Fibroblast of lung (primary cell): ENCODE results near the gene ZNF710. TPM values are rescaled to one million over a fixed set of nuclear protein-coding genes. Genes with fewer than 3 reads are reported as not detected.

Source experiments
- DNase-seq, 2 donors: peaks; one replicate each; pipeline versions ENCODE4 v3.0.0 to v3.0.0-alpha.2; 2010; ENCODE audit warnings: low read depth in 2 of 2
- H2AFZ ChIP-seq: 2 replicates; pipeline ENCODE4 v1.5.1; 2012; ENCODE audit warnings: low read length, control low read depth, inconsistent platforms
- H3K27ac ChIP-seq: 2 replicates; pipeline ENCODE4 v1.5.1; 2011; ENCODE audit warnings: low read length, control low read depth; ENCODE audit not compliant: insufficient read depth
- H3K27me3 ChIP-seq: 2 replicates; pipeline ENCODE4 v1.5.1; 2011; ENCODE audit warnings: mild to moderate bottlenecking, low read length; ENCODE audit not compliant: control insufficient read depth, insufficient read depth
- H3K36me3 ChIP-seq: 2 replicates; pipeline ENCODE4 v1.5.1; 2011; ENCODE audit warnings: low read length; ENCODE audit not compliant: control insufficient read depth, insufficient read depth
- H3K4me1 ChIP-seq: 2 replicates; pipeline ENCODE4 v1.5.1; 2011; ENCODE audit warnings: low read length; ENCODE audit not compliant: control insufficient read depth, insufficient read depth; ENCODE audit errors: extremely low read depth
- H3K4me2 ChIP-seq: 2 replicates; pipeline ENCODE4 v1.5.1; 2011; ENCODE audit warnings: low read length, control low read depth; ENCODE audit not compliant: insufficient read depth; ENCODE audit errors: extremely low read depth
- H3K4me3 ChIP-seq, 4 experiments: fragments of 200-600 bp in 1 of 4; sonication (generic) in 1 of 4; replicated peaks in 1 of 4; 2 replicates each; pipeline ENCODE4 v1.5.1; 2011 to 2016; ENCODE audit warnings: low read length in 4 of 4, low read depth in 3 of 4, mild to moderate bottlenecking in 3 of 4, control low read depth in 2 of 4, inconsistent platforms in 1 of 4, mixed read lengths in 1 of 4; ENCODE audit not compliant: insufficient read depth in 1 of 4; ENCODE audit errors: control extremely low read depth in 1 of 4
- H3K79me2 ChIP-seq: 2 replicates; pipeline ENCODE4 v1.5.1; 2012; ENCODE audit warnings: mild to moderate bottlenecking, low read length, inconsistent platforms; ENCODE audit not compliant: control insufficient read depth, insufficient read depth
- H3K9ac ChIP-seq: 2 replicates; pipeline ENCODE4 v1.5.1; 2011; ENCODE audit warnings: mild to moderate bottlenecking, low read length, control low read depth; ENCODE audit not compliant: insufficient read depth
- H3K9me3 ChIP-seq: 2 replicates; pipeline ENCODE4 v1.5.1; 2012; ENCODE audit warnings: low read depth, low read length; ENCODE audit not compliant: control insufficient read depth, insufficient read depth
- H4K20me1 ChIP-seq: 2 replicates; pipeline ENCODE4 v1.5.1; 2011; ENCODE audit warnings: low read length; ENCODE audit not compliant: control insufficient read depth, insufficient read depth; ENCODE audit errors: extremely low read depth
- EZH2 ChIP-seq: IDR thresholded peaks from 2 replicates; pipeline ENCODE4 v1.5.1; 2012; ENCODE audit warnings: low read length, control low read depth, mild to moderate bottlenecking; ENCODE audit errors: missing control alignments
- polyA plus RNA-seq, 2 donors: library from polyadenylated mRNA; depleted of rRNA in 1 of 2; stranded (reverse) in 1 of 2; unstranded in 1 of 2; fragments of >200 nt; gene quantifications; 2 replicates each; pipeline ENCODE4 v1.2.1, GENCODE V29; 2011 to 2012; ENCODE audit warnings: missing spikeins in 1 of 2
- total RNA-seq: library from RNA; depleted of rRNA; stranded (reverse); fragments of >200 nt; gene quantifications from 2 replicates; pipeline ENCODE4 v1.2.1, GENCODE V29; 2014
- TF ChIP-seq, protein P1 (sequence below), 2 donors: IDR thresholded peaks in 1 of 2; conservative IDR thresholded peaks in 1 of 2; 1 replicate in 1 of 2; 2 replicates in 1 of 2; pipeline ENCODE4 v1.5.1; 2011 to 2012; ENCODE audit warnings: low read length in 2 of 2, control low read depth in 1 of 2, inconsistent platforms in 1 of 2, low read depth in 1 of 2, mild to moderate bottlenecking in 1 of 2

ZNF710 gene
- total and polyA plus RNA-seq, 2 donors (not counting 1 experiment from before 2014, with no cell fraction given) = 2.1 to 9.4 TPM

GRCh38 chr15:90064911-90065681 is 64.0 kb downstream of the ZNF710 start:
- H2AFZ ChIP-seq = no peak overlapping the region

GRCh38 chr15:90065682-90066049 is 64.5 kb downstream of the ZNF710 start:
- H3K36me3 ChIP-seq = peaks cover 5% of the 10 kb centered on the region
- H4K20me1 ChIP-seq = no peaks in the 10 kb centered on the region
- no peaks in the 10 kb centered on the region for H3K9me3 ChIP-seq
- H3K9ac ChIP-seq = no peak overlapping the region
- TF ChIP-seq EZH2 = no peak
- TF ChIP-seq, protein P1, sequence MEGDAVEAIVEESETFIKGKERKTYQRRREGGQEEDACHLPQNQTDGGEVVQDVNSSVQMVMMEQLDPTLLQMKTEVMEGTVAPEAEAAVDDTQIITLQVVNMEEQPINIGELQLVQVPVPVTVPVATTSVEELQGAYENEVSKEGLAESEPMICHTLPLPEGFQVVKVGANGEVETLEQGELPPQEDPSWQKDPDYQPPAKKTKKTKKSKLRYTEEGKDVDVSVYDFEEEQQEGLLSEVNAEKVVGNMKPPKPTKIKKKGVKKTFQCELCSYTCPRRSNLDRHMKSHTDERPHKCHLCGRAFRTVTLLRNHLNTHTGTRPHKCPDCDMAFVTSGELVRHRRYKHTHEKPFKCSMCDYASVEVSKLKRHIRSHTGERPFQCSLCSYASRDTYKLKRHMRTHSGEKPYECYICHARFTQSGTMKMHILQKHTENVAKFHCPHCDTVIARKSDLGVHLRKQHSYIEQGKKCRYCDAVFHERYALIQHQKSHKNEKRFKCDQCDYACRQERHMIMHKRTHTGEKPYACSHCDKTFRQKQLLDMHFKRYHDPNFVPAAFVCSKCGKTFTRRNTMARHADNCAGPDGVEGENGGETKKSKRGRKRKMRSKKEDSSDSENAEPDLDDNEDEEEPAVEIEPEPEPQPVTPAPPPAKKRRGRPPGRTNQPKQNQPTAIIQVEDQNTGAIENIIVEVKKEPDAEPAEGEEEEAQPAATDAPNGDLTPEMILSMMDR (conservative IDR thresholded peaks at IDR 0.05 in 1 of 2, IDR thresholded peaks at IDR 0.05 in 1 of 2; ENCODE audit: low read depth in 1 of 2, low read length in 2 of 2) = no peak
- no peaks in the 10 kb centered on the region for H3K27me3 ChIP-seq
- no peaks in the 10 kb centered on the region for H3K79me2 ChIP-seq
- H3K4me3 ChIP-seq = no peak overlapping the region
- H3K4me1 ChIP-seq = no peaks in the 10 kb centered on the region
- H3K4me2 ChIP-seq = no peak overlapping the region
- no peak for DNase-seq
- H2AFZ ChIP-seq = no peak overlapping the region
- no peak overlapping the region for H3K27ac ChIP-seq

More at GRCh38 chr15:90064911-90065681, 64.0 kb downstream of the ZNF710 start:
- no peaks in the 10 kb centered on the region for H3K27me3 ChIP-seq
- no peaks in the 10 kb centered on the region for H4K20me1 ChIP-seq
- DNase-seq = no peak
- no peak overlapping the region for H3K4me3 ChIP-seq
- no peak overlapping the region for H3K4me2 ChIP-seq
- H3K79me2 ChIP-seq = no peaks in the 10 kb centered on the region
- TF ChIP-seq, protein P1 (conservative IDR thresholded peaks at IDR 0.05 in 1 of 2, IDR thresholded peaks at IDR 0.05 in 1 of 2; ENCODE audit: low read depth in 1 of 2, low read length in 2 of 2) = no peak
- no peak for TF ChIP-seq EZH2
- H3K9ac ChIP-seq = no peak overlapping the region
- no peaks in the 10 kb centered on the region for H3K4me1 ChIP-seq
- peaks cover 5% of the 10 kb centered on the region for H3K36me3 ChIP-seq
- H3K27ac ChIP-seq = no peak overlapping the region
- H3K9me3 ChIP-seq = no peaks in the 10 kb centered on the region

GRCh38 chr15:90067181-90067952 is 66.2 kb downstream of the ZNF710 start:
- peaks cover 5% of the 10 kb centered on the region for H3K36me3 ChIP-seq
- no peak for DNase-seq
- no peaks in the 10 kb centered on the region for H3K79me2 ChIP-seq
- no peaks in the 10 kb centered on the region for H3K9me3 ChIP-seq
- TF ChIP-seq, protein P1 (conservative IDR thresholded peaks at IDR 0.05 in 1 of 2, IDR thresholded peaks at IDR 0.05 in 1 of 2; ENCODE audit: low read depth in 1 of 2, low read length in 2 of 2) = no peak
- TF ChIP-seq EZH2 = no peak
- no peak overlapping the region for H3K4me3 ChIP-seq
- no peak overlapping the region for H3K9ac ChIP-seq
- H3K4me2 ChIP-seq = no peak overlapping the region
- no peak overlapping the region for H2AFZ ChIP-seq
- H3K4me1 ChIP-seq = no peaks in the 10 kb centered on the region
- no peaks in the 10 kb centered on the region for H3K27me3 ChIP-seq
- no peak overlapping the region for H3K27ac ChIP-seq
- H4K20me1 ChIP-seq = no peaks in the 10 kb centered on the region
